ENCODE data around the gene B4GALNT4.
"Not testable (repeated sequence)": the region's sequence is repeated elsewhere in the genome, so short reads cannot be mapped to it uniquely, and the experiment has no call there.

The B4GALNT4 gene

DNA sequence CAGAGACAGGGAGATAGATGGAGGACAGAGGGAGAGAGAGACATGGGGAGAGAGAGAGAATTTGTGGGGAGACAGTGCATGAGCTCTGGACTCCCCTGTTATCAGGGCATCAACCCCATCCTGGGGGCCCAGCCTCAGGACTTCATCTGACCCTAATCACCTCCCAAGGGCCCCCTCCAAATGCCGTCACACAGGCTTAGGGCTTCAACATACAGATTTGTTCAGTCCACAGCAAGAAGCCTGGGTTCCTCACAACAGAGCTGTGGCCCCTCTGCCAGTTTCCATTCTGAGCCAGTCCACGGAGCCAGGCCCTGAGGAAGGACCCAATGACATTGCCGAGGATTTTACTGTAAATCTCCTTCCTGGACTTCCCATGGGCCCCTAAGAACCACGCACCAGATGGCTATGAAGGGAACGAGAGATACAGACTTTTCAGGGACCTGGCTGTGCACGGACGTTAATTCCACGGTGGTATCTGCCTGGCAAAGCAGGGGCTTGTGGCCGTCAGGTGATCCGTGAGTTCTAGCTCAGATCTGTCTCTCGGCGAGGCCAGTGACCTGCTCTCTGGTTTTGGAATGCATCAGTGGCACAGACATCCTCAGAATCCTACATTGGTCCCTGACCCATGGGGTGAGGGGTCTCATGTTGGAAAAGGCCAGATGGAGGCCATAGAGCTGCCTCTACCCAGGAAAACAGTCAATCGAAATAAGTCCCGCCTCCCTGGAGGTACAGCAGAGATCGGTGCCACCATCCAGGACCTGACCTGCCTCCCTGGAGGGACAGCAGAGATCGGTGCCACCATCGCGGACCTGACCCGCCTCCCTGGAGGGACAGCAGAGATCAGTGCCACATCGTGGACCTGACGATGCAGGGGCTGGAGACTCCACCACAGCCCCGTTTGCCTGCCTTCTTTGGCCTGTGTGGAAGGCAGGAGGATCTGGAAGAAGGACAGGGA lies 8.7 kb upstream of the B4GALNT4 start:
- DNase-seq, result peak; percentile 56

DNA sequence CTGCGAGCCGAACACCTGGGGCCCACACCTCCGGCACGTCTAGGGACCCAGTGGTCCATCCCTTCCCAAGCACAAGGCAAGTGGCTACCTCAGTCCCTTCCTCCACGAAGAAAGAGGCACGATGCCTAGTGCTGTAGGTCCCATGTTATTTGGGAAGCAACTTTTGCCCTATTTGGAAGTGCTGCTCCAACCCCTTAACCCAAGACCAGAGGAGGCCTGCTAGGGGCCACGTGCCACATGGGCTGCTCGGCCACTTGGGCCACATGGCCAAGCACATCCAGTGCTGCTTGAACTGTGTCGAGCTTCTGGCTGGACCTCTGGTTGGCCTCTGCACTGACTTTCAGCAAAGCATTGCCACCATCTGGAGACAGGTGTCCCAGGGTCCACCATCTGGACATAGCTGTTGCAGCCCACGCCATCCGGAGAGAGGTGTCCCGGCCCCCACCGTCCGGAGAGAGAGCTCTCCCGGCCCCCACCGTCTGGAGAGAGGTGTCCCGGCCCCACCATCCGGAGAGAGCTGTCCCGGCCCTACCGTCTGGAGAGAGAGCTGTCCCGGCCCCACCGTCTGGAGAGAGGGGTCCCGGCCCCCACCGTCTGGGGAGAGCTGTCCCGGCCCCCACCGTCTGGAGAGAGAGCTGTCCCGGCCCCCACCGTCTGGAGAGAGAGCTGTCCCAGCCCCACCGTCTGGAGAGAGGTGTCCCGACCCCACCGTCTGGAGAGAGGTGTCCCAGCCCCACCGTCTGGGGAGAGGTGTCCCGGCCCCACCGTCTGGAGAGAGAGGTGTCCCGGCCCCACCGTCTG lies 6.5 kb upstream of the B4GALNT4 start:
- DNase-seq, result no peak

DNA sequence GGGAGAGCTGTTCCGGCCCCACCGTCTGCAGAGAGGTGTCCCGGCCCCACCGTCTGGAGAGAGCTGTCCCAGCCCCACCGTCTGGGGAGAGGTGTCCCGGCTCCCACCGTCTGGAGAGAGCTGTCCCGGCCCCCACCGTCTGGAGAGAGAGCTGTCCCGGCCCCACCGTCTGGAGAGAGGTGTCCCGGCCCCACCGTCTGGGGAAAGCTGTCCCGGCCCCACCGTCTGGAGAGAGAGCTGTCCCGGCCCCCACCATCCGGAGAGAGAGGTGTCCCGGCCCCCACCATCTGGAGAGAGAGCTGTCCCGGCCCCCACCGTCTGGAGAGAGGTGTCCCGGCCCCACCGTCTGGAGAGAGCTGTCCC lies 5.9 kb upstream of the B4GALNT4 start:
- not testable (repeated sequence) for DNase-seq

DNA sequence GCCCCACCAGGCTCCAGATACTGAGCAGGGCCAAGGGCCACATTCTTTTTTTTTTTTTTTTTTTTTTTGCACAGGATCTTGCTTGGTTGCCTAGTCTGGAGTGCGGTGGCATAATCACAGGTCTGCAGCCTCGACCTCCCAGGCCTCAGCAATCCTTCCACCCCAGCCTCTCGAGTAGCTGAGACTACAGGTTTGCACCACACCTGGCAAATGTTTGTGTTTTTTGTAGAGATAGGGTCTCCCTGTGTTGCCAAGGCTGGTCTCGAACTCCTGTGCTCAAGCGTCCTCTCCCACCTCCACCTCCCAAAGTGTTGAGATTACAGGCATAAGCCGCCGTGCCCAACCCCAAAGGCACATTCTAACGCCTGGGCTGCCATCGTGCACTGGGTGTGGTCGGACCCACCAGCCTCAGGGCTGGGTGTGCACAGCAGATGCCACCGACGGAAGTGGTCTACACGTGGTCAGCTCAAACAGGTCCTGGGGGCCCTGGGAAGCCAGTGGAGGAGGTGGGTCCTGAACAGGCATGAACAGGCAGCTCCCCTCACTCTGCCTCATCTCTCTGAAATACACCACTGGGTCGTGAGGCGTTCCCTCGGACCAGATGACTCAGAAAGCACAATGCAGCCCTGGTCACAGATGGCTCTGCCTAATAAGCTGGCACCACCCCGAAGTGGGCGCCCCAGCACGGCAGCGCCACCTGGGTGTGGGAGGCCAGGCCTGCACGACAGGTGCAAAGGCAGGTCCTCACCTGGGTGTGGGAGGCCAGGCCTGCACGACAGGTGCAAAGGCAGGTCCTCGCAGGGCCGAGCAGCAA lies 5.1 kb upstream of the B4GALNT4 start:
- no peak for DNase-seq

DNA sequence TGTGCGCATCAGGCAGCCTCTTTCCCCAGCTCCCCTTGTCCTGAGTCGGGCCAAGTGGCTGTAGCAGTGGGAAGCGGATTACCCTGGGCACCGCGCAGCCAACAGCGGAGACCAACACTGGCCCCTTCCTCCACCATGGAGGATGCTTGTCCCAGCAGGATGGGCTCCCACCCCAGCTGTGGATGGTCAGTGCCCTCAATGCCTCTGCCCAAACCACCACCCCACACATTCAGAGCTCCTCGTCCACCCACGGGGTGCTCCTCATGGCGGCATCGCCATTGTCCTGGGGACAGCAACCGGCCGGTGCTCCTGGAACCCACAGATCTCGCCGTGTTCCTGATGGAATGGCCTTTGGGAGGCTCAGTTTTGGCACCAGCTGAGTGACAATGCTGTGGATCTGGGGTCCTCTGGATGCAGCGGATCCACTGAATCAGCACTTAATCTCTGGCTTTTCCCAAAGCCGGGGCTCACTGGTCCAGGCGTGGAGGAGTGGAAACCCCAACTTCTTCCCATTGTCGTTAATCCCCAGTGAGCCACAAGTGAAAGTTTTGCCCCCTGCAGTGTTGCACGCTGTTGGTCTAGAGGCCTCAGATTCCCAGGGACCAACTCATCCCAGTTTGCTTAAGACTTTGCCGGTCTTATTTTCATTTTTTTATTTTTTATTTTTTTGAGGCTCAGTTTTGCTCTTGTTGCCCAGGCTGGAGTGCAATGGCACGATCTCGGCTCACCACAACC lies 4.1 kb upstream of the B4GALNT4 start:
- no peak for DNase-seq

DNA sequence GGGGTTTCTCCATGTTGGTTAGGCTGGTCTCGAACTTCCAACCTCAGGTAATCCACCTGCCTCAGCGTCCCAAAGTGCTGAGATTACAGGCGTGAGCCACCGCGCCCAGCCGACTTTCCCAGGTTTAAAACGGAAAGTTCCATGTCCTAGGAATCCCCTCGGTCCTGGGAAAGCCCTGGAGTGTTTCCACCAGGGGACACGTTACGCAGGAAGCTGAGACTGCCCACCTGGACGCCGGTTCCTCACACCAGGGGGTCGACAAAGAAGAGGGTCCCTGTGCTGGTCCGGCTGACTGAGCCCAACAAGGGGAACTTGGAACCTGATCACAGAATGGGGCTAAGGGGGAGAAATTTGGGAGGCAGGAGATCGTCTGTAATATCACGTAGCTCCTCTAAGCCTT lies 3.5 kb upstream of the B4GALNT4 start:
- DNase-seq, result no peak

DNA sequence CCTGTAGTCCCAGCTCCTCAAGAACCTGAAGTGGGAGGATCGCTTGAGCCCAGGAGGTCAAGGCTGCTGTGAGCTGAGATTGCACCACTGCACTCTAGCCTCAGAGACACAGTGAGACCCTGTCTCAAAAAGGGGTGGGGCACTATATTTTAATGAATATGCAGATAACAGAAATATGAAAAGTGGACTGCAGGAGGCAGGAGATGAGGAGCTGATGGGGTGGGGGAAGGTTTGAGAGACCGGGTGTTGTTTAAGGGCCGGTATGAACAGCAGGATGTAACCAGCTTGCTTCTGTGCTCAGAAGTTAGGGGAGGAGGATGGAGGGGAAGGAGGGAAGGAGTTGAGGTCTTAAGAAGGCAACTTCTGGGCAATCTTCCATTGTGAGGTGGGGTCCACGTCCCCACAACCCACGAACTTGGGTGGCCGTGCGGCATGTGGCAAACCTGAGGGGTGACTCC lies 1.3 kb upstream of the B4GALNT4 start:
- no peak for DNase-seq

DNA sequence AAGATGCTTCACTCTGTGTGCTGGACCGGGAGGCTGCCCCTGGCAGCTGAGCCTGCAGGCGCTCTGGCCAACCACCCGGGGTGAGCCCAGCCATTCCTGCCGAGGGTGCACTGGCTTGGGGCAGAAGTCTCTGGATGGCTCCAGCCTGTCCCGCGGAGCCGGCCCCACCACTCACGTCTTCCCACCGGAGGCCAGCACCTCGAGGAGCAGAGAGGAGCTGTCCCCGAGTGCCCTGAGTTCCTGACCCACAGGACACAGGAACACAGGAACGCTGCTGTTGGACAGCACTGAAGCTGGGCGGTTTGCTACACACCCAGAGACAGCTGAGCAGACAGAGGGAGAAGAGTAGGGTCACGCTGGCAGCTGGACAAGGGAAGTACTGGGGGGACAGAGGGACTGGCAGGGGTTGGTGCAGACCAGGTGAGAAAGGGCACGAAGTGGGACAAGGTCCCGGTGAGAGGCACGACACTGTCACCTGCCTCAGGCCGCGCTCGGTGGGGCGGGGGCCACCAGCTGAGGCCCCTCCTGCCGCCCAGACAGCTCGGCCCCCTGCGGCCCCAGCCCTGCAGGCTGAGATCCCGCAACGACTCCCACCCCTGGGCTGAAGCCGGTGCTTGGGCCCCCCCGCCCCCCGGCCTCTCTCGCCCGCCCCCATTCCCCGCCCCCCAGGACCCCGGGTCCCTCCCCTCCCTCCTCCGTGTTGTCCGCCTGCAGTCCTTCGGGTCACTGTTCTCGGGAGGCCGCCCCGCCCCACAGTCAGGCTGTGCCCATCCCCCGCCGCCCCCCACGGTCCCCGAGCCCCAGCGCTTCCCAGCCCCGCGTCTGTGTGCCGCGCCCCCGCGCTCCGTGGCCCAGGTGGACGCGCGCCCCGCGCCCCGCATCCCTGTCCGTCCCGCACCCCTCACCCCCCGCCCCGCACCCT lies 624 bp upstream of the B4GALNT4 start:
- peak; percentile 75 for DNase-seq

DNA sequence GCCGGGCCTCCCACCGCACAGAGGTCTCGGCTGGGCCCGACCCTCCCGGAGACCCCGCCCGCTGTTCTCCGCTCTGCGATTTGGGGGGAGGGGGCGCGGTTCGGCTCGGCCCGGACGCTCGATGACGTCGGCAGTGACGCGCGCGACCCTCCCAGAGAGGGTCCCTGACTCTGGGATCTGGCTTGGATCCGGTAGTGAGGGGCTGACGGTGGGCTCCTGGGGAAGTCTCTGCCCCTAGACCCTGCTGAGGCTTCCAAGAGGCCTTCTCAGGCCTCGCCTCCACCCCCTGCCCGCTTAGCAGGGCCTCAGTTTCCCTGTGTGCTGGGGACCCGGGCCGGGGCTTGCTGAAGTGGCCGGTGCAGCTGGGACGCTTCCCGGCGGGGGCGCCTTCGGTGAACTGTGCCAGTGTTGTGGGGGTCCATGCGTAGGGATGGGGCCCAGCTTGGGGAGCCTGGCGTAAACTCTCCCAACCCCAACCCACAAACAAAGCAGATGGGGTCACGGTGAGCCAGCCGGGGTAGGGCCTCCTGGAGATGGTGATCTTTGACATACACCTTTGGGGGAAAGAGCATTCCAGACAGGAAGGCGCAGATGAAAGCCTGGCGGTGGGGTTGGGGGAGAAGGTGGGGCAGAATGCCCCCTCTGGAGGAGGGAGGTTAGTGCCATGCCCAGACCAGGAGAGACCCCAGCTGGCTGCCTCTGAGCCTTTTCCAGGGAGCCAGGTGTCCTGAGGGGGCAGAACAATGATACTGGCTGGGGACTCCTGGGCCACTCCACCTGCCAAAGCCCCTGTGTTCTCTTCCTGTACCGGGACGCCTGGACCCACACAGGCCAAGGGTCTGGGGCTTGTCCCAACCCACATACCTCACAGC lies 1.0 kb downstream of the B4GALNT4 start:
- DNase-seq, result no peak

DNA sequence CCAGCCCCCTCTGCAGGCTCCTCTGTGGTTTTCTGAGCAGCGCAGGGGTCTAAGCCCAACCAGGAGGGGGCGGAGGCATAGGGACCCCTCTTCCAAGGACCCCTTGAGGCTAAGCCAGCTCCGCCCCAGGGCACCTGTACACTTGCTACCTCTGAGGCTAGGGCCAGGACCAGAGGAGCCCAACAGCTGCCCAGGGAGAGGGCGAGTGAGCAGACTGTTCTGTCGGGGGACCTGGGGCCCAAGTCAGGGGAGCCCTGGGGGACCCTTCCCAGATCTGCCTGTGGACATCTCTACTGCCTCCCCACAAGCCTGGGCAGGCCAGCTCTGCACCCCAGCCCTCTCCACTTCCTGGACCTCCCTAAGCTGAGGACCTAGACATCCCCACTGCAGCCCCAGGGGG lies 1.8 kb downstream of the B4GALNT4 start:
- no peak for DNase-seq

DNA sequence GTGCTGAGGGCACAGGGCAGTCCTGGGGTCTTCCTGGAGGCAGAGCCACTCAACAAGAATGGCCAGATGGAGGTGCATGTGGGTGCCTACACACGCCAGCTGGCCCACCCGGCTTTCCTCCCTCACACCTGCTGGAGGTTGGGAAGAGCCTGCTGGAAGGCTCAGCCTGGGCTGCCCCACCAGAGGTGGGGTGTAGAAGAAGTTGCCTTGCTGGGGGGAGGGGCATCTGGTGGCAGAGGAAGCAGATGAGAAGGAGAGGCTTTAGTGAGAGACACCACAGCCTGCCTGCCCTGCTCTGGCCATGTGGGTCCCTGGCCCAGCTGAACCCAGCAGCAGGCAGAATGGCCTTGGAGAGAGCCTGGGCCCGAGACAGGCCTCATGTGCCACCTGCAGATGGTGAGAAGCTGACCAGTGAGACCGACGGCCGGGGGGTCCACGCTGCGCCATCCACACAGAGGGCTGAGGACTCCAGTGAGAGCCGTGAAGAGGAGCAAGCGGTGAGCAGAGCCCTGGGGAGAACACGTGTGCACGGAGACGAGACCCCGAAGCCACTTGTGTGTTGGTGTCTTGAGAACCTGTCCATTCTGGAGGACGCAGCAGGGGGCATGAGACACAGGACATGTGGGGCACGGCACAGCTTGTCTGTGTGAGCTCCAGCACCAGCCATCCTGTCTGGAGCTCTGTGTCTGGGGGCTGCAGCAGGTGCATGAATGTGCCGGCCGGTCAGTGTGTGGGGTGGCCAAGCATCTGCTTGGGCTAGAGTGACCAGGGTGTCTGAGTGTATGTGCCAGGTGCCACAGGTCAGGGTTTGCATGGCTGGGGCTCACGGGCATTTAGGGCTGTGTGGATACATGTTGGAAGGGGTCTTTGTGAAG lies 2.7 kb downstream of the B4GALNT4 start:
- no peak for DNase-seq

DNA sequence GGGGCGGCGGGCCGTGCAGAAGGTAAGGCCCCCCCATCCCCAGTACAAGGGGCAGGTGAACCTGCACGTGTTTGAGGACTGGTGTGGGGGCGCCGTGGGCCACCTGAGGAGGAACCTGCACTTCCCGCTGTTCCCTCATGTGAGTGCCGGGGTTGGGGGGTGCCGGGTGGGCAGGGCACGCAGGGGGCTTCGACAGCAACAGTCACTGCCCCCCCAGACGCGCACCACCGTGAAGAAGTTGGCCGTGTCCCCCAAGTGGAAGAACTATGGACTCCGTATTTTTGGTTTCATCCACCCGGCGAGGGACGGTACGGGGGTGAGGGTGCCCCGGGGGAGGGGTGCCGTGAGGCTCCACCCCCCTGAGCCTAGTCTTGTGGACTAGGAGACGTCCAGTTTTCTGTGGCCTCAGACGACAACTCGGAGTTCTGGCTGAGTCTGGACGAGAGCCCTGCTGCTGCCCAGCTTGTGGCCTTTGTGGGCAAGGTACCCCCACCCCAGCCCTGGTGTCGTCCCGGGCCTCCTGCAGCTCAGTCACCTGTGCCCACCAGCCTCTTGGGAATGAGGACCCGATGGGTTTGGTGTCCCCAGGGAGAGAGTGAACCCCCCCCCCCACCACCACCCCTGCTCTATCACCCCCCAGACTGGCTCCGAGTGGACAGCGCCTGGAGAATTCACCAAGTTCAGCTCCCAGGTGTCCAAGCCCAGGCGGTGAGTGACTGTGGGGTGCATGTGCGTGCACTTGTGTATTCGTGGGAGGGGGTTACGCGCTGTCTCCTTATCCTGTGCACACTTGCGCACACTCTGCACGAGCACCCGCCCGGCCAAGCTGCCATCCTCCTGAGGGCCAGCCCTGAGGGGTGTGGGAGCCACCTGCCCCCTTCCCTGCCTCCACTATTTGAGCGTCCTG lies 3.8 kb downstream of the B4GALNT4 start:
- no peak for DNase-seq

DNA sequence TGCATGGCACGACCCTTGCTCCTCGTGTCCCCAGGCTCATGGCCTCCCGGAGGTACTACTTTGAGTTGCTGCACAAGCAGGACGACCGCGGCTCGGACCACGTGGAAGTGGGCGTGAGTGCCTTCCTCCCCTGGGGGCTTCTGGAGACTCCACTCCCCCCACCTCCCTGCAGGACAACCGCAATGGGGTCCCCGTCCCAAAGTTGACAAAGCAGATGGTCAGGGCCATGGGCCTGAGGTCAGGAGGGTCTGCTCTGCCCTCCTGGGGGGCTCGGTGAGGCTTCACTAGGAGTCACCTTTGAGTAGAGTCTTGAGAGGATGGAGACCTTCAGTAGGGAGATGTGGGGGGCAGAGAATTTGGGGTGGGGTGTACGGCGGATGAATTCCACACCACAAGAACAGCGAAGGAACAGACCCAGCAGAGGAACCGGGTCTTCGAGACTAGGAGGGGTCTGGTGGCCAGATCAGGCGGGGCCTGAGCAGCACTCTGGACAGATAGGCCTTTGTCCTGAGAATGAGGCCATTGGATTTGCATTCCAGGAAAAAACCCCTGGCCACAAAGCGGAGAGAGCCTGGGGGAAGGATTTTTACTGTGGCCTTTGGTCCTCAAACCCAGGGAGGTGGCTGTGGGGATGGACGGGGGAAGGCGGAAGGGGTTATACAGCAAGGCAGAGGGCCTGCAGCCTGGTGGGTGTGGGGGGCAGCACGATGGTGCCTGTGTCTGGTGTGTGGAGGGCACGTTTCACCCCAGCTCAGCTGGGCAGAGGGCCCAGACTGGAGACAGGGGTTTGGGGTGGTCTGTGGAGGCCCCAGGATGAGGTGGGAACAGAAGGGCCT lies 4.6 kb downstream of the B4GALNT4 start:
- DNase-seq, result peak; percentile 88

DNA sequence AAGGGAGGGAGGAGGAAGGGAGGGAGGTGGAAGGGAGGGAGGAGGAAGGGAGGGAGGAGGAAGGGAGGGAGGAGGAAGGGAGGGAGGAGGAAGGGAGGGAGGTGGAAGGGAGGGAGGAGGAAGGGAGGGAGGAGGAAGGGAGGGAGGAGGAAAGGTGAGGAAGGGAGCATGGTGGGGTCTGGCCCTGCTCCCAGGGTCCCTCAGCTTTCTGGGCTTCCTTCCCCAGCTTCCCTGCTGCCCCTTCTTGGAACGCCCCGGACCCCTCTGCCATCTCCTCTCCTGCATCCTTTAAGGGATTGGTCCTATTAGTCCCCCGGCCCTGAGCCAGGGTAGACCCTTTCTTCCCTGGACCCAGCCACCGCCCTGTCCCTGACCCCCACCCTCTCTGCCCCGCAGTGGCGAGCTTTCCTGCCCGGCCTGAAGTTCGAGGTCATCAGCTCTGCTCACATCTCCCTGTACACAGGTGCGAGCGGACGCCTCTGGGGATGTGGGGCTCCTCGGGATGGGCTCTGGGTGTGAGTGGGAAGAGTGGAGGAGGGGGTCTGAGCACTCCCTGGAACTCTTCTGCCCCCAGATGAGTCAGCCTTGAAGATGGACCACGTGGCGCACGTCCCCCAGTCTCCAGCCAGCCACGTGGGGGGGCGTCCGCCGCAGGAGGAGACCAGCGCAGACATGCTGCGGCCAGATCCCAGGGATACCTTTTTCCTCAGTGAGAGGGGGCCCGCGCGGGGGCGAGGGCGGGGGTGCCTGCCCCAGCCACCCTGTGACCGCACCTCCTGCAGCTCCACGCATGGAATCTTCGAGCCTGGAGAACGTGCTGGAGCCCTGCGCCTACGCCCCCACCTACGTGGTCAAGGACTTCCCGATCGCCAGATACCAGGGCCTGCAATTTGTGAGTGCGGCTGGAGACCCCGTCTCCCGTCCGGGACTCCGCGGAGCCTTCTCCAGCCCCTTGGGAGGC lies 6.0 kb downstream of the B4GALNT4 start:
- DNase-seq, result no peak

DNA sequence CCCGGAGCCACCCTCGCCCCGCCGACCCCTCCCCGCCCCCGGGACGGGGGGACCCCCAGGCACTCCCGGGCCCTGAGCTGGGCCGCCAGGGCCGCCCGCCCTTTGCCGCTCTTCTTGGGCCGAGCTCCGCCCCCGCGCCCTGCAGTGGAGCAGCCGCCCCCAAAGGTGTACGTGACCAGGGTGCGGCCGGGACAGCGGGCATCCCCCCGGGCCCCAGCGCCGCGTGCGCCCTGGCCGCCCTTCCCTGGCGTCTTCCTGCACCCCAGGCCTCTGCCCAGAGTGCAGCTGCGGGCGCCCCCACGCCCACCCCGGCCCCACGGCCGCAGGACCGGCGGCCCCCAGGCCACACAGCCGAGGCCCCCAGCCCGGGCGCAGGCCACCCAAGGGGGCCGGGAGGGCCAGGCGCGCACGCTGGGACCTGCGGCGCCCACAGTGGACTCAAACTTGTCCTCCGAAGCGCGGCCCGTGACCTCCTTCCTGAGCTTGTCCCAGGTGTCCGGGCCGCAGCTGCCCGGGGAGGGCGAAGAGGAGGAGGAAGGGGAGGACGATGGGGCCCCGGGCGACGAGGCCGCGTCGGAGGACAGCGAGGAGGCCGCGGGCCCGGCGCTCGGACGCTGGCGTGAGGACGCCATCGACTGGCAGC lies 7.4 kb downstream of the B4GALNT4 start:
- DNase-seq, result no peak

Data from islet precursor cell (in vitro differentiated cells).